Skeletal muscle satellite cell (primary cell): Measurements from ENCODE around the gene PRICKLE2. TPM values are rescaled to one million over a fixed set of nuclear protein-coding genes. Genes with fewer than 3 reads are reported as not detected.

Experiments used
- small RNA-seq: library from RNA; depleted of rRNA; stranded (forward); fragments of <200 nt; gene quantifications from one replicate; pipeline ENCODE3, GENCODE V24; 2012

The PRICKLE2 gene

Small RNA genes within 50 kb of the gene (small RNA-seq; reads per million reads assigned to genes)
- gene RF00012 = not detected
